GM19324 (cell line): ENCODE results near the gene ADAMTS3.
"Not testable (repeated sequence)": the region's sequence is repeated elsewhere in the genome, so short reads cannot be mapped to it uniquely, and the experiment has no call there.

ENCODE experiments used
- ATAC-seq: cut with Tn5 transposase; IDR thresholded peaks from one replicate; pipeline ENCODE4 v1.9.1; 2021; ENCODE audit warnings: mild to moderate bottlenecking, moderate library complexity; ENCODE audit not compliant: unreplicated experiment, low FRiP score

Gene ADAMTS3

GRCh38 chr4:72553540-72554337, 15.3 kb downstream of the ADAMTS3 start:
- ATAC-seq = no peak

- no peak for ATAC-seq
Measured at GRCh38 chr4:72552447-72552846, 16.6 kb downstream of the ADAMTS3 start.

GRCh38 chr4:72546456-72546855, 22.6 kb downstream of the ADAMTS3 start:
- no peak for ATAC-seq

- ATAC-seq = not testable (repeated sequence)
Measured at GRCh38 chr4:72540694-72541093, 28.3 kb downstream of the ADAMTS3 start.

GRCh38 chr4:72538006-72538405, 31.0 kb downstream of the ADAMTS3 start:
- ATAC-seq = no peak

GRCh38 chr4:72536443-72536842, 32.6 kb downstream of the ADAMTS3 start:
- no peak for ATAC-seq

GRCh38 chr4:72531768-72532290, 37.2 kb downstream of the ADAMTS3 start:
- no peak for ATAC-seq

GRCh38 chr4:72531322-72531721, 37.7 kb downstream of the ADAMTS3 start:
- no peak for ATAC-seq

- ATAC-seq = no peak
Measured at GRCh38 chr4:72529148-72529822, 39.7 kb downstream of the ADAMTS3 start.

GRCh38 chr4:72527038-72527646, 41.9 kb downstream of the ADAMTS3 start:
- no peak for ATAC-seq

- ATAC-seq = no peak
Measured at GRCh38 chr4:72525938-72526337, 43.1 kb downstream of the ADAMTS3 start.

GRCh38 chr4:72522440-72522839, 46.6 kb downstream of the ADAMTS3 start:
- ATAC-seq = no peak

GRCh38 chr4:72513227-72513626, 55.8 kb downstream of the ADAMTS3 start:
- ATAC-seq = no peak

GRCh38 chr4:72507860-72508419, 61.1 kb downstream of the ADAMTS3 start:
- no peak for ATAC-seq

GRCh38 chr4:72507167-72507566, 61.9 kb downstream of the ADAMTS3 start:
- ATAC-seq = no peak

GRCh38 chr4:72505314-72505744, 63.7 kb downstream of the ADAMTS3 start:
- no peak for ATAC-seq

GRCh38 chr4:72500214-72500613, 68.8 kb downstream of the ADAMTS3 start:
- no peak for ATAC-seq

GRCh38 chr4:72496119-72496518, 72.9 kb downstream of the ADAMTS3 start:
- no peak for ATAC-seq

- no peak for ATAC-seq
Measured at GRCh38 chr4:72494156-72494555, 74.9 kb downstream of the ADAMTS3 start.

- no peak for ATAC-seq
Measured at GRCh38 chr4:72489267-72489666, 79.8 kb downstream of the ADAMTS3 start.

GRCh38 chr4:72486991-72487390, 82.0 kb downstream of the ADAMTS3 start:
- ATAC-seq = no peak
